ENCODE results near the gene TNFRSF13B. TPM values are rescaled to one million over a fixed set of nuclear protein-coding genes. Genes with fewer than 3 reads are reported as not detected.

TNFRSF13B gene
- polyA plus RNA-seq, 1 of the 3 experiments (the other 2 are of a cell fraction) = not detected

GRCh38 chr17:17001874-17002520 lies 30.1 kb upstream of the TNFRSF13B start:
- CTCF ChIA-PET = interaction anchor here (0.6 to 2.7 kb wide), 8 partner anchors 10 to 239 kb away, joined by 3 to 14 read pairs (median 3); no protein-coding TSS in a partner anchor

DNA sequence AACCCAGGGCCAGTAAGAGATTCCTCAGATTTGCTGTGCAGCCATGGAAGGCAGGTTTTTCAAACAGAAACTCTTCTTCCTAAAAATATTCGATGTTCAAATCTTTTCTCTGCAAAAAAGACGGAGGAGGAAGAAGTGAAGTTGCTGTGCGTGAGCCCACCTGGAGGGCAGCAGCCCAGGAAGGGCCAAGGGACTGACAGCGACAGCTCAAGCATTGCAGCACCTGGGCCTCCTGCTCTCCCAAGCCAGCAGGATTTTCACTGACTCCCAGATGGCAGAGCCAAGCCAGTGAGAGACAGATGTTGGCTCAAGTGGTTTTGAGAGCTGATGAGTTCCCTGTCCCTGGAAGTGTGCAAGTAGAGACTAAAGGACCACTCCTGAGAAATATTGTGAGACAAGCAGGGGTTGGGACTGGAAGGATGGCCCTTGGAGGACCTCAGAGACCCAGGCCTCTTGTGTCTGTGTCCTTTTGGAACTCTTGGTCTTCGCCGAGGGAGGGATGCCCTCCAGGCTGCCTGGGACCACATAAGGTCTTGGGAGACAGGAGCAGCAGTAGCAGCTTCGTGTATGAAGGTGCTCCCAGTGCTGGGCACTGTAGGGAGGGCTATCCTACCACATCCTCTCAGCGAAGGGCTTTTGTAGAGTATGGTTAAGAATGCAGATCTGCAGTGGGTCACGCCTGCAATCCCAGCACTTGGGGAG lies 29.3 kb upstream of the TNFRSF13B start:
- Histone ChIP-seq H3K4me1 (ENCODE audit: control insufficient read depth in 1 of 2, insufficient read depth in 2 of 2, low read depth in 1 of 2, low read length in 1 of 2) (no peaks in the 10 kb centered on the region; a peak in 1 of 4 replicates), H3K27me3 (ENCODE audit: insufficient read depth) (no peaks in the 10 kb centered on the region; the same call in 1 of the 2 replicates), H3K9me3 (no peaks in the 10 kb centered on the region), H3K9me2 (no peaks in the 10 kb centered on the region), H3F3A (replicated peaks; ENCODE audit: insufficient read depth) (peaks cover 3% of the 10 kb centered on the region), H3K27ac (ENCODE audit: low read depth in 2 of 2, low read length in 1 of 2) (no peak overlapping the region), H3K9ac (no peak overlapping the region), H3K4me2 (no peak overlapping the region), H4K20me1 (ENCODE audit: insufficient read depth) (no peaks in the 10 kb centered on the region), H3K36me3 (replicated peaks in 1 of 2; ENCODE audit: control insufficient read depth in 1 of 2, insufficient read depth in 2 of 2, low read length in 1 of 2) (no peaks in the 10 kb centered on the region), H3K4me3 (ENCODE audit: low read depth in 2 of 2, low read length in 1 of 2) (no peak overlapping the region), H3K79me2 (ENCODE audit: insufficient read depth) (no peaks in the 10 kb centered on the region), H2AFZ (ENCODE audit: low read depth) (no peak overlapping the region)
- TF ChIP-seq MXI1 (IDR thresholded peaks at IDR 0.05; ENCODE audit: low read depth, low read length) = no peak
- TF ChIP-seq ELF1 (IDR thresholded peaks at IDR 0.05) = no peak
- POLR2A ChIA-PET = interaction anchor here (1.0 kb wide), 1 partner anchor 126 kb away, joined by 3 read pairs; no protein-coding TSS in a partner anchor
- no peak for DNase-seq
- CTCF ChIA-PET = interaction anchor here (0.6 to 2.9 kb wide), 18 partner anchors 9 to 239 kb away, joined by 3 to 14 read pairs (median 4); no protein-coding TSS in a partner anchor
- 59% methylated on average over 9 of the region's 9 CpGs for WGBS (ENCODE audit: low lambda C conversion rate)

More at GRCh38 chr17:17001874-17002520, 30.1 kb upstream of the TNFRSF13B start:
- peaks cover 3% of the 10 kb centered on the region for H3F3A ChIP-seq (replicated peaks; ENCODE audit: insufficient read depth)
- no peak overlapping the region for H3K4me2 ChIP-seq
- no peaks in the 10 kb centered on the region for H3K36me3 ChIP-seq (replicated peaks in 1 of 2; ENCODE audit: control insufficient read depth in 1 of 2, insufficient read depth in 2 of 2, low read length in 1 of 2)
- no peaks in the 10 kb centered on the region for H3K9me2 ChIP-seq
- no peaks in the 10 kb centered on the region for H3K79me2 ChIP-seq (ENCODE audit: insufficient read depth)
- WGBS (ENCODE audit: low lambda C conversion rate) = 49% methylated on average over 10 of the region's 22 CpGs
- H3K9ac ChIP-seq = no peak overlapping the region
- no peaks in the 10 kb centered on the region; a peak in 1 of 4 replicates for H3K4me1 ChIP-seq (ENCODE audit: control insufficient read depth in 1 of 2, insufficient read depth in 2 of 2, low read depth in 1 of 2, low read length in 1 of 2)
- no peak overlapping the region for H2AFZ ChIP-seq (ENCODE audit: low read depth)
- H3K27me3 ChIP-seq (ENCODE audit: insufficient read depth) = no peaks in the 10 kb centered on the region; the same call in 1 of the 2 replicates
- H4K20me1 ChIP-seq (ENCODE audit: insufficient read depth) = no peaks in the 10 kb centered on the region
- no peaks in the 10 kb centered on the region for H3K9me3 ChIP-seq
- peak; percentile 92 for DNase-seq
- TF ChIP-seq GATA2 (CRISPR knock-in tag; IDR thresholded peaks at IDR 0.05) (no peak), SMC3 (IDR thresholded peaks at IDR 0.05; ENCODE audit: low read depth, low read length) (peak; percentile 93), USF2 (IDR thresholded peaks at IDR 0.05; ENCODE audit: borderline replicate concordance, low read depth, low read length) (no peak), RFX5 (IDR thresholded peaks at IDR 0.05; ENCODE audit: low read length) (no peak), RAD21 (IDR thresholded peaks at IDR 0.05; ENCODE audit: low read length) (peak; percentile 94), CTCF (IDR thresholded peaks at IDR 0.05) (peak; percentile 98)
- POLR2A ChIA-PET = no interaction called here
- no peak overlapping the region for H3K27ac ChIP-seq (ENCODE audit: low read depth in 2 of 2, low read length in 1 of 2)
- no peak overlapping the region for H3K4me3 ChIP-seq (ENCODE audit: low read depth in 2 of 2, low read length in 1 of 2)
